HG02973 (cell line): ENCODE measurements around the gene URB2.

Experiments
- ATAC-seq: cut with Tn5 transposase; IDR thresholded peaks from one replicate; pipeline ENCODE4 v1.9.1; 2021; ENCODE audit warnings: moderate library complexity; ENCODE audit not compliant: unreplicated experiment

Gene URB2

DNA sequence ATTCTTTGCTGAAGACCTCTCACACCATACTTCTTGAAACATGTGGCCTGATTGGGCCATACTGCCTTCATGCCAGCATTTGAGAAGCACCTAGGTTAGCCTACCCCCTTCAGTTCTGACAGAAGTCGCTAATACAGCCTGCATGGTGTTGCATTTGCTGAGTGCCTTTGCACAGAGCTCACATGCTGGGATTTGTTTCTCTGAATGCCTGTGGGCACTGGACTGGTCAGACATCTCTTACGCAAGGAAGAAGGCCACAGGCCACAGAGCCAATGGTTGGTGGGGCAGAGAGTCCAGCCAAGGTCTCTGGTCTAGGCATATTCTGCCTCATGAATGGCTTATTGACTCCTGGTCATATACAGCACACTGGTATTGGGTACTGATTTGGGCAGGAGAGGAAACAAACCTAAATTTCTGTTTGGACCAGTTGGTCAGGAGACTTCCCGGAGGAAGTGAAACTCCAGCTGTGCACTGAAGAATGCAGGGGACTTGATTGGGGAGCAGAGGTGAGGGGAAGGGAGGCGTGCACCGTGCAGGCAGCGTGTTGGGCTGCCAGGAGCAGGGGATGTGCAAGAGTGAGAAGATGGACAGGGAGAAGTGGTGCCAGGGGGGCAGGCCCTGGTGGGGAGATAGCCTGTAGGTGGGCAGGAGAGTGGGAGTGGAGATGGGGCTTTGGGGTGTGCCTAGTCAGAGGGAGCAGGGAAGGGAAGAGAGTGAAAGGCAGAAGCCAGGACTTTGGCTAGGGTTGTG lies 18.1 kb downstream of the URB2 start:
- no peak for ATAC-seq

DNA sequence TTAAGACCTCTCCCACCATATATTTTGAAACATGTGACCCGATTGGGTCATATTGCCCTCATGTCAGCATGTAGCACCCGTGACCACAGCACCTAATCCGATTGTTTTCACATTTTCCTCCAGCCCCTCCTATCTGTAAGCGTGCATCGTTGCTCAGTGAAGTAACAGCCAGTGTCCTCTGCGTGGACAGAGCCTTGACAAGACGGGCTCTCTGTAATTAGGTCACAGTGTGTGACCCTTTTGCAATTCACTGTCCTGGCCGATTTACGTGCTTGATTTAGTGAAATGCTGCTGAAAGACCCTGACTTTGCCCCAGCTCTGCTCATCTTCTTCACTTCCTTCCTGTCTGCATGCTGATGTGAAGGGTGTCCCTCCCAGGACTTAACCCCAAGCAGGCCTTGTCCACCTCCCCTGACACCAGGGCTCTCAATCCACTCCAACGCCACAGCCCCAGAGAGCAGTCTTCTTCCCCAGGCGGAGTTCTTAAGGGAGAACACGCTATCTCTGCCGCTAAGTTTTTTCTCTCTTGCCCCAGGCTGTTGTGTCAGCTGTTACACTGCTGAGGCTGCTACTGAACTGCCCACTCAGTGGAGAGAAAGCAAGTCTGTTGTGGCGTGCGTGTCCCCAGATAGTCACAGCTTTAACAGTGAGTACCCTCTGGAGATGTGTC lies 19.4 kb downstream of the URB2 start:
- no peak for ATAC-seq

DNA sequence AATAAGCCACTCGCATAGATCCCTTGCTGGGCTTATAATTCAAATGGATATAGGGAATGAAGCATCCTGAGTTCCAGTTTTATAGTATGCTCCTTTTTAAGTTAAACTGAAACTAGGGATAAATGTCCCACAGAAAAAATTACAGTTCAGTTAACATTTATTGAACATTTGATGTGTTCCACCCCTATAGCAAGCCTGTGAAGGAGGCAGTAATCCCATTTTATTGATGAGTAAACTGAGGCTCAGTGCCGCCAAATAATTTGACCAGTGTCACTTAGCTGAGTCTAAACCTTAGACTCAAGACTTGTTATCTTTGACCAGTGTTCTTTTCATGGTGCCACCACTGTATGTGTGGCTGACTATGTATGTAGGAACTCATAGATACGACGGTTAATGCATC lies 22.4 kb downstream of the URB2 start:
- ATAC-seq = no peak

DNA sequence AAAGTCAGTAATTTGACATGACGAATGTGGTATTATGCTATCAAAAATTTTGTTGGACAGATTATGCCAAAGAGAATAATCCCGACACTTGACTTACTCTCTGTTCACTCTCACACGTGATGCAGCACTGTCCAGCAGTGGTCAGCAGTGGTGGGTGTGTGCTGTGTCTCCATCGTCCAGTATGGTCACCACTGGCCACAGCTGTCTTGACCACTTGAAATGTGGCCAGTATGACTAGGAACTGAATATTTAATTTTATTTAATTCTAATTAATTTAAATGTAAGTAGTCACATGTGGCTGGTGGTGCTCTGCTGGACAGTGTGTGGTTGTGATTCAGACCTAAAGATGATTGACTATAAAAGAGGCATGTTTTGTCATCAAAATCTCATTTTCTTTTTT lies 24.0 kb downstream of the URB2 start:
- ATAC-seq = no peak

DNA sequence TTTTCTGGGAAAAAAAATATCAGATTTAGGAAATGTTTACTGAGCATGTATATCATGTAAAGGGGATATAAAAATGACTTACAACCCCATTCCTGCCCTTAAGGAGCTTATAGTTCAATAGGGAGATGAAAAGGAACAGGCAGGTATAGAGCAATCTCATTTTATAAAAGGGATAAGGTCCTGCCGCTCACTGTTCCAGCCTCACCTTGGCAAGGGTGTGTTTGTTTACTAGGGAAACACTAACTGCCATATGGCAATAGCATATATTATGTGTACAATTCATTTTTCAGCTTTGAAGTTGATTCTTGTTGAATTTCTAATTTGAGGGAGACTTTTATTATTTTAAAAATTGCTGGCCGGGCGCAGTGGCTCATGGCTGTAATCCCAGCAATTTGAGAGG lies 25.5 kb downstream of the URB2 start:
- no peak for ATAC-seq

DNA sequence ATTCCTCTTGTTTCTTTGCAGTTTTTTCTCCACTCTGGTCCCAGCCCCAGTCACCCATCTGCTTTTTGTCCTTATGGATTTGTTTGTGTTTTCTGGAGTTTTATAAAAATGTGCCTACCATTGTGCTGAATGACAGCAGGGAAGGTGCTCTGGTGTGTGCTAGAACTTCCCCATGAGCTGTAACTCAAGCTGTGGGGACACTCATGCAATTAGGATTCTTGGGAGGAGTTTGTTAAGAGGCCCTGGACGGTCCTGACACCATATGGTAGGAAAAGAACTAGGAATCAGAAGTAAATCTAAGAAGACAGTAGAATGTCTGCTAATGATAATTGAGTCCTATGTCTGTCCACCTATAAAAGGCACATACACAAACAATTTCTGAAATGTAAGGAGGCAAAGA lies 27.4 kb downstream of the URB2 start:
- ATAC-seq = no peak

DNA sequence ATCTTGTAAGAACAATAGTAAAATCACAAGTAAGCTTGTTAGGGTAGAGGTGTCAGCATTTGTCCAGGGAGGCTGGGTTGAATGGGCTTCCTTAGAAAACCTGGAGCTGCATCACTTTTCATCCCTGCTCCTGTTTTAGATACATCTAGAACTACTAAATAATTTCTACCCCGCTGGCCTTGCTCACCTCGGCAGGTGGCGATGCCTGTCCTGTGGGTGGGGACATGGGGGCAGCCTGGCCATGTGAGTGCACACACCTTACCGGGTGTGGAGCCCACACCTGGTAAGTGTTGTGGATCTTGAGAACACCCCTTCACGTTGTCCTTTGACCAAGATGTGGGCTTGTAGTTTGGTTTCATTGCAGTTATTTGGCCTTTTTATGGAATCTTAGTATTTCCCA lies 29.7 kb downstream of the URB2 start:
- no peak for ATAC-seq

DNA sequence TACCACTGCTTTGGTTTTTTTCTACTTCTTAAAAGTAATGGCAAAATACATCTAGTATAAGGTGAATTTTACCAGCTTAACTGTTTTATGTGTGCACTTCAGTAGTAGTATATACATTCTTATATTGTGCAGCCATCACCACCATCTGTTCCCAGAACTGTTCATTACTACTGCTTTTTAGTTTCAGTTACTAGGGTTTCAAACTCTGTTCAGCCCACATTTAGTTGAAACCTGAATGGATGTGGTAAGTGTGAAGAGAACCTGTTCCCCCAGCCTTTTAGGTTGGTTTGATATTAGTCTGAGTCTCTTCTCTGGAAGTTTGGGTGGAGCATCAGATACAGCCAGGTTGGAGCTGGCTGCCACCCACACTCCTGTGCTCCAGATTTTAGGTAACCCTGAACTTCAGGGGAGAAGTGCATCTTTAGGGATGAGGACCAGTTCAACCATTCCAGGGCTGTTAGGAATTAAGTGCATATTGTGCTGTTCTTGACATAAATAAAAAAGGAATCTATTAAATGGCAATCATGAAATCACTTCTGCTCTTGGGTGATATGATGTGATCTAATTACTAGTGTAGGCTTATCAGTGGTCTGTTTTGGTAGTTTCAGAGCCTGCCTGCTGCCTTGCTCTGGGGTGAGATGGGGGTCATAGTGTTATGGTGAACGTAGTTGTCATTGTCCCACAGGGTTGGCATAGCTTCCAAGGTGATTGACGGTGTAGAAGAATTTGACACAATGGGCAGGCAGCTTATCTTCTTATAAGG lies 32.1 kb downstream of the URB2 start:
- ATAC-seq = peak; percentile 58

DNA sequence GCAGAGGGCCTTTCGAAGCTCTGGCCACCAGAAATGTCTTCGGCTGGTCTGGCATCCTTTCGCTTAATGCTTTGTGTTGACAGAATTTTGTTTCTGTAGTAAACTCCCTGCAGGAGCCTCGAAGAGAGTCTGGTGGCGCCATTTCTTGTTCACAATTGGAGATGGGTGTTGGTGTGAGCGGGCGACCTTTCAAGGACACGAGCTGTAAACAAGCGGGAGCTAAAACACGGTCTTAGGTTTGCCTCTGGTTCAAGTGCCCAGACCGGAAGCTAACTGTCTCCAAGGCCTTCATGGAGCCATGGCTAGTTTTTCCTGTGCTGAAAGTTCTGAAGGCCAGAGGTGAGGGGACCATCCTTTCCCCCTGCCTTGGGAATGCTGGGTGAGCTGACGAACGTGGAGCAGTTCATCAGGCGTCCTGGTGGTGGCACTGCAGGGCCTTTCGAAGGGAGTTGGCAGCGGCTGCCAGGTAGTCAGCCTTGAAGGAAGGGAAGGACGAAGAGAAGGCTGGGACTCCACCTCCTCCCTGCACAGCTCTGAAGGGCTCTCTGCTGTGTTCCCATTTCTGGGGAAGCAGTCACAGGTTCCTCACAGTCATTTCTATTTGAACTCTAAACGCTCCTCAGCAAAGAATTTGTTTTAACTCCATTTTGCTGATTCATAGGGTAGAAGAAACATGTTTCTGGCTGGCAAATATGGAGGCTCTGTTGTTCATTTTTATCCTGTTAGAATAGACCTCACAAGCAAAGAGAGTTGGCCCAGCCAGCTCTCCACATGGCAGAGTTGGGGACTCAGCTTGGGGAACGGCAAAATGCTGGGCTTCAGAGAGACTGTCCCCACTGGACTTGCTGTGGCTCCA lies 35.2 kb downstream of the URB2 start:
- peak; percentile 63 for ATAC-seq

DNA sequence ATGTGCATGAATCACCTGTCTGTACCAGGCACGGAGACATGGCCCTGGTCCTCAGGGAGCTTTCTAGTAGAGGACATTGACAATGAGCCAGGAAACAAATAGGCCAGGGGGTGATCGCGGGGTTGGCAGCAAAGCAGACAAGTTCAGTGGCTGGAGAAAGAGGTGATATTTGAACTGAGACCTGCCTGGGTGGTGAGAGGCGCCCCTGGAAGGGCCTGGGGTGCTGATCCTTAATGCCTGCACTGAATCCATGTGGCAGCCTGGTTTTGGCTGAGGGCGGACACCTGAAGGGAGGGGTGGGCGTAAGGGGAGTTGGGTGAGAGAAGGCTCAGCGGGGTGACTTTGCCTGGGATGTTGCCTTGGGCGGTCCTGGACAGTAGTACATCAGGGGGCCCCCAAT lies 35.9 kb downstream of the URB2 start:
- ATAC-seq = no peak

DNA sequence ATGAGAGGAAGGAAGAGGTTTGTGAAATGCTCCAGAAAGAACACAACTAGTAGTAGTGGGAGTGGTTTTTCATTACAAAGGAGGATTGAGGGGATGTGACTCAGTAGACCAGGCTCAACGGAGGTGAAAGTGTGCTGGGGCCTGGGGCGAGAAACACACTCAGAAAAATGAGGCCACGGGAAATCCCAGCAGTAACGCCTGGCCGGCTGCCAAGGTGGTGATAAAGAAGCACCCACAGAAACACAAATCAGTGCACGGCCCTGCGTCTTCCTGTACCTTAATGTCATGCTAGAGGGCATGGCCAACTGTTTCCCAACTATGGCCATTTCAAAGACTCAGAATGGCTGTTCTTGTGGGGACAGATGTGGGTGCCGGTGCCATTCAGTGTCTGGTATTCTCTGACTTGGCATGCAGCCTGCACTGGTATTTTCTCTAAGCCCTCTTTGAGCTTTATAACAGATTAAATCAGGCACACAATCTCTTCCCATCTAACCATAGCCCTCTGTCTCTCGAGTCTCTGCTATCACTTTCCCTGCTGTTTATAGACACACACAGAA lies 38.2 kb downstream of the URB2 start:
- no peak for ATAC-seq

DNA sequence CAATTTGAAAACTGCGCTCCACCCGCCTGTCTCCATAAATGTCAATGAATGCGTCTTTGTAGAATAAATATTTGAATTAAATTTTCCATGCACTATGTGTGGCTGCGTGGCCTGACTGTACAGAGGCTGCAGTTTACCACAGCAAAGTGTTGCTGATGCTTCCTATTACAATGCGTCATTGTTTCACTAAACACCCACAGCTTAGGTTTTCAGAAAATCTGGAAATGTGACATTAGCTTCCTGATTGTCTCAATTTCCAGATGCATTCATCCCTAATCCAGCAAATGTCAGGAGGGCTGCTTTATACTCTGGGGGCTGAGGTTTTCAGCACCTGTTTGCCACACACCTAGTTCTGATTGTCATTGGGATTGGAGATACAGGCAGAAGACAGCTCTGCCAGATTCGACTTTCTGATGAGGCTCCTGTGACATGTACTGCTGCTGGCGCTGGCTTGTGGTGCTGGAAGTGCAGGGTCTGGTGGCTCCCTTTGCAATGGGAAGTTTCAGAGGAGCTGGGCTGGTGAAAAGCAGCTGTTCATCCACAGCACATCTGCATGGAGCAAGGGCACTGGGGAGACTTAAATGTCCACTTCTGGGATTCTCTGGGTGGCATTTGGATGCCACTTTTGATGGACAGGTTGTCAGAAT lies 40.0 kb downstream of the URB2 start:
- no peak for ATAC-seq

DNA sequence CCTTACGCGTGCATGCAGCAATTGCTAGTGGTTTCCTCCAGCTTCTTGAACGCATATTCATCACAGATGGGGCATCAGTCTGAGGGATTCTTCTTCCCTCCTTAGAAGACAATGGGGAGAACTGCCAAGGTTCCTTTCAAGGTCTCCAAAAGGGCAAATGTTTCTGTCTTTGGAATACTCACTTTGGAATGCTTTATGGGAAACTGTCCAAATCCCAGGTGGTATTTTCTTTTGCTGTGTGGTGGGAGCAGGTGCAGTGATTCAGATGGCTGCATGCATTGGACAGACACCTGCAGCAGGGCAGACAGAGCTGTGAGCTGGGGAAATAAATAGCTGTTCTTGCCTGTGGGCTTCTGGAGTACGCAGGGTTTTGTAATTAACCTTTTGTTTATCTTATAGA lies 40.5 kb downstream of the URB2 start:
- no peak for ATAC-seq

DNA sequence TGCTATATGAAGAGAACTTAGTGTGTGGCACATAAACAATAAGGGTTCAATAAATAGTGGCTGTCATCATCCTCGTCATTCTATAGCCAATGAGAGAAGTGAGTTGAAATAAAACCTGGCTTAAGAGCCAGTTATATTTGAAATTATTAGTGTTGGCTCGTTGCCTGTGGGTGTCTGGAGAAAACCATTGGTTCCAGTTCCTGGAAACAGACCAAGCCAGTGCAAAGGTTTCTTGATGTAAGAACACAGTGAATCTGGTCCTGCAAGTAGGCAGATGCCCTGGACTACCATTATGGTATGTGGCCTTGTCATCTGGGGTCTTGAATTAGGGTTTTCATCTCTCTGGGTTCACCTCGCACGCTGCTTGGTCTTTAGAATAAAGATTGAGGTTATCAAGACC lies 43.3 kb downstream of the URB2 start:
- ATAC-seq = no peak

DNA sequence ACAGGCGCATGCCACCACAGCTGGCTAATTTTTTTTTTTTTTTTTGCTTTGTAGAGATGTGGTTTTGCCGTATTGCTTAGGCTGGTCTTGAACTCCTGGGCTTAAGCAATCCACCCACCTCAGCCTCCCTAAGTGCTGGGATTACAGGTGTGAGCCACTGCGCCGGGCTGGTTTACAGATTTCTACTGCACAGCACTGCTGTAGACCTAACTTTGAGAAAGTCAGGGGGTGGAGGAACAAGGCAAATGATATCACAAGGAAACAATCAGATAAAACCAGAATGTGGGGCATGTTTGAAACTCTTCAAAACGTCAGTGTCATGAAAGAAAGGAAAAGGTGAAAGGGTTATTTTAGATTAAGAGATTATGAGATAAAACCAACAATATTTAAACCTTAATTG lies 45.3 kb downstream of the URB2 start:
- ATAC-seq = no peak

DNA sequence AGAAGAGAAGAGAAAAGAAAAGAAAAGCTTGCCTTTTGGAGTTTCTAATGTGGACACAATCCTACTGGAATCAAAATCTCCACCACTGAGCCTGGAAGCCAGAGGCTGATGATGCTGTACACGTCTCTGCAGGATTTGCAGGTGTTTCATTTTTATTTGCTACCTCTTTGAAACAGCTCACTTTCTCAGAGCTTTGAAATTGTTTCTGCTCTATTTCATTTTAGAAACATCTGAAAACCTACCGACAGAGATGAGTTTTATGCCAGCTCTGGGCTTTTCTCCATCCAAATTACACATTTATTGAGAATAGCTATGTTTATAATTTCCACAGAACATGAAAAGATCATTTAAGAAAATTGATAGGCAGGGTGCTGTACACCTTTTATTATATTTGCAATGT lies 46.2 kb downstream of the URB2 start:
- no peak for ATAC-seq

DNA sequence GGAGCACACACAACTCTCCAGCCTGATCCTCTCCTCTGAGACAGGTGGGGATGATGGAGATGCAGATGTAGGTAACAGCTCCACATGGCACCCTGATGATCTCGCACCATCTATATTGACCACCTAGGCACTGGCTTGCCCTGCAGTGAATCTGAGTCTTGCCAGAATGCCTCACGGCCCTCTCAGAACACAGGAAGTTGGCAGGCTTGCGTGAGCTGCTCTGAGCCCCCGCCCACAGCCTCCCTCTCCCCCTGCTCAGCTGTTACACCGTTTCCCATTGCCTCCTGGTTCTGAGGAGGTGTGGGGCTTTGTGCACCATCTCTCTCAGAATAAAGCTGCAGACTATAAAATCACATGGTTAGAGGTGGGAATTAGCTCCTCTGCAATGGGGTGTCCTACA lies 48.0 kb downstream of the URB2 start:
- ATAC-seq = no peak

DNA sequence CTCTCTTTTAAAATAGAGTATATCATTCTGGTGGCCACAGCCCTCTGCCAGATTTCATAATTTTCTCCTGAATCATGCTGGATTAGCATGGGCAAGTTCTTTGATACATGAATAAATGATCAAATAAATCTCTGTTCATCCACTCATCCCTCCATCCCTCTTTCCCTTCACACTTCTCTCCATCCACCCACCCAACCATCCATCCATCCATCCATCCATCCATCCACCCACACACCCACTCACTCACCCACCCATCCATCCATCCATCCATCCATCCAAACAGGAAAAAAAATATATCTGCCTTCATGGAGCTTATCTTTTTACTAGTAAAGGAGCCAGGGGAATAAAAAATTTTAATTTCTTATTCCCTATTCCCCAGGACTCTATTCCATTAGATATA lies 49.3 kb downstream of the URB2 start:
- ATAC-seq = no peak

DNA sequence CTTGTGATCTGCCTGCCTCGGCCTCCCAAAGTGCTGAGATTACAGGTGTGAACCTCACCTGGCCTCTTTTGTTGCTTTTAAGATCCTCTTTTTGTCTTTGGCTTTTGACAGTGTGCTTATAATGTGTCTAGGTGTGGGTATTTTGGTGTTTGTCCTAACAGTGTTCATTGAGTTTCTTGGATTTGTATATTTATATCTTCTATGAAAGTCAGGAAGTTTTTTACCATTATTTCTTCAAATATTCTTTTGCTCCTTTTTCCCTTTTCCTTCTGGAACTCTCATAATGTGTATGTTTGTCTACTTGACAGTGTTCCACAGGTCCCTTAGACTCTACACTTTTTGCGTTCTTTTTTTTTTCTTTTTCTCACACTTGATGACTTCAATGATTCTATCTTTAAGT lies 59.1 kb downstream of the URB2 start:
- ATAC-seq = no peak

DNA sequence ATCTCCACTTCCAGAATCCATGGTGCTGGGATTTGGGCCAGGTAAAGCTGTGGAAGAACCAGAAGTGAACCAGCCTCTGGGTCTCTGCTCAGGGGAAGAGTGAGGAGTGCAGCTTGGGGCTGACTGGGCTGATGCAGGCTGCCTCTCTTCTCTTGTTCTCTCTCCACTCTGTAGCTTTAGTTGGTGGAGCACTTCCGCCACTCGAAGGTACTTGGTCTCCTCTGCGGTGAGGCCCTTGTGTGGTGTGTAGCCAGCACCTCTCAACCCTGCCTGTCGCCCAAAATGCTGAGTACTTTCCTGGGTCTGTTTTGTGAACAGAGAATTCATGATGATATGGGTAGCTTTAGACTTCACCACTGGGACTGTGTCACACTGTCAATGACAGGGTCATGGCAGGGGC lies 63.2 kb downstream of the URB2 start:
- ATAC-seq = no peak
